Adipose tissue (tissue), 3 donors: ENCODE results near the gene KIAA1586. TPM values are rescaled to one million over a fixed set of nuclear protein-coding genes. Genes with fewer than 3 reads are reported as not detected.
"Not testable (repeated sequence)": the region's sequence is repeated elsewhere in the genome, so short reads cannot be mapped to it uniquely, and the experiment has no call there.

ENCODE experiments used
- H3K27ac ChIP-seq: one replicate; pipeline ENCODE4 v1.5.1; 2013; ENCODE audit warnings: low read depth, low read length
- WGBS, 3 donors: extraction: QIAGEN DNeasy Blood & Tissue Kit; methylation state at CpG; one replicate each; pipeline ENCODE4 v1.1.7; 2013; 5-methylcytosine and 5-hydroxymethylcytosine counted together
- polyA plus RNA-seq, 3 donors: library from polyadenylated mRNA; stranded (reverse); fragments of 200-250 nt; gene quantifications; one replicate each; pipeline ENCODE4 v1.2.3, GENCODE V29; 2013
- donor health status: healthy with polysubstance abuse.
- donor health status: Bipolar disorder and iron deficiency.
- donor health status: healthy.

Gene KIAA1586
- 1 to 10 TPM; 1.2 to 4.0 (median 3.1) TPM for polyA plus RNA-seq

GRCh38 chr6:57046332-57047256 lies at the start of gene KIAA1586:
Gene KIAA1586, plus strand, starts transcription at chr6:57046693. Its CDS starts 63 bp downstream, at chr6:57046756.
- H3K27ac ChIP-seq, result not testable (repeated sequence)
- WGBS, 3 donors, result 0 to 1% (median 0%) methylated on average over 40 to 46 of the region's 78 CpGs

GRCh38 chr6:56999049-56999448 lies 47.4 kb upstream of the KIAA1586 start:
- no peak overlapping the region for H3K27ac ChIP-seq

- 88 to 97% (median 94%) methylated on average over 18 of the region's 18 CpGs for WGBS, 3 donors
- H3K27ac ChIP-seq, result not testable (repeated sequence)
Measured at GRCh38 chr6:56999748-57000147, 46.7 kb upstream of the KIAA1586 start.

- H3K27ac ChIP-seq, result no peak overlapping the region
Measured at GRCh38 chr6:57002197-57002596, 44.3 kb upstream of the KIAA1586 start.

GRCh38 chr6:57004292-57004691 lies 42.2 kb upstream of the KIAA1586 start:
- 92 to 95% (median 94%) methylated on average over 14 of the region's 14 CpGs for WGBS, 3 donors
- H3K27ac ChIP-seq, result no peak overlapping the region

- WGBS, 3 donors, result 29 to 67% (median 62%) methylated on average over 3 of the region's 3 CpGs
- no peak overlapping the region for H3K27ac ChIP-seq
Measured at GRCh38 chr6:57006101-57006500, 40.4 kb upstream of the KIAA1586 start.

GRCh38 chr6:57008069-57008468 lies 38.4 kb upstream of the KIAA1586 start:
- not testable (repeated sequence) for H3K27ac ChIP-seq
- WGBS, 3 donors, result 46 to 90% (median 89%) methylated on average over 2 of the region's 2 CpGs

- H3K27ac ChIP-seq, result no peak overlapping the region
- WGBS, 3 donors, result 57 to 64% (median 58%) methylated on average over 4 of the region's 4 CpGs
Measured at GRCh38 chr6:57013521-57013926, 33.0 kb upstream of the KIAA1586 start.

- no peak overlapping the region for H3K27ac ChIP-seq
- WGBS, 3 donors, result 29 to 64% (median 57%) methylated on average over 3 of the region's 3 CpGs
Measured at GRCh38 chr6:57017069-57017468, 29.4 kb upstream of the KIAA1586 start.

GRCh38 chr6:57017841-57018240 lies 28.7 kb upstream of the KIAA1586 start:
- H3K27ac ChIP-seq, result no peak overlapping the region
- WGBS, 3 donors, result 76 to 97% (median 80%) methylated on average over 1 of the region's 1 CpG

- WGBS, 3 donors, result 80 to 89% (median 81%) methylated on average over 4 of the region's 4 CpGs
- H3K27ac ChIP-seq, result no peak overlapping the region
Measured at GRCh38 chr6:57019434-57019833, 27.1 kb upstream of the KIAA1586 start.

GRCh38 chr6:57021086-57021720 lies 25.3 kb upstream of the KIAA1586 start:
- H3K27ac ChIP-seq, result no peak overlapping the region
- 0 to 15% (median 13%) methylated on average over 1 of the region's 1 CpG for WGBS, 3 donors

- 64 to 80% (median 66%) methylated on average over 2 of the region's 2 CpGs for WGBS, 3 donors
- no peak overlapping the region for H3K27ac ChIP-seq
Measured at GRCh38 chr6:57024321-57024720, 22.2 kb upstream of the KIAA1586 start.

GRCh38 chr6:57024775-57025174 lies 21.7 kb upstream of the KIAA1586 start:
- no peak overlapping the region for H3K27ac ChIP-seq
- 76 to 88% (median 81%) methylated on average over 1 of the region's 1 CpG for WGBS, 3 donors

- no peak overlapping the region for H3K27ac ChIP-seq
- 77 to 91% (median 83%) methylated on average over 1 of the region's 1 CpG for WGBS, 3 donors
Measured at GRCh38 chr6:57026001-57026400, 20.5 kb upstream of the KIAA1586 start.

GRCh38 chr6:57027301-57027700 lies 19.2 kb upstream of the KIAA1586 start:
- 83 to 91% (median 89%) methylated on average over 3 of the region's 3 CpGs for WGBS, 3 donors
- H3K27ac ChIP-seq, result no peak overlapping the region

- no peak overlapping the region for H3K27ac ChIP-seq
- 83 to 89% (median 88%) methylated on average over 9 of the region's 9 CpGs for WGBS, 3 donors
Measured at GRCh38 chr6:57029213-57029612, 17.3 kb upstream of the KIAA1586 start.

GRCh38 chr6:57033228-57033627 lies 13.3 kb upstream of the KIAA1586 start:
- WGBS, 3 donors, result 74 to 84% (median 81%) methylated on average over 3 of the region's 3 CpGs
- no peak overlapping the region for H3K27ac ChIP-seq

GRCh38 chr6:57035549-57035948 lies 10.9 kb upstream of the KIAA1586 start:
- no peak overlapping the region for H3K27ac ChIP-seq
- 8 to 29% (median 25%) methylated on average over 3 of the region's 3 CpGs for WGBS, 3 donors

GRCh38 chr6:57038906-57039305 lies 7.6 kb upstream of the KIAA1586 start:
- WGBS, 3 donors, result 86 to 98% (median 92%) methylated on average over 2 of the region's 2 CpGs
- no peak overlapping the region for H3K27ac ChIP-seq
